ENCODE results near the gene NEU4. TPM values are rescaled to one million over a fixed set of nuclear protein-coding genes. Genes with fewer than 3 reads are reported as not detected.

NEU4 gene
- total RNA-seq, 1 experiment from 2014 or later, result not detected

DNA sequence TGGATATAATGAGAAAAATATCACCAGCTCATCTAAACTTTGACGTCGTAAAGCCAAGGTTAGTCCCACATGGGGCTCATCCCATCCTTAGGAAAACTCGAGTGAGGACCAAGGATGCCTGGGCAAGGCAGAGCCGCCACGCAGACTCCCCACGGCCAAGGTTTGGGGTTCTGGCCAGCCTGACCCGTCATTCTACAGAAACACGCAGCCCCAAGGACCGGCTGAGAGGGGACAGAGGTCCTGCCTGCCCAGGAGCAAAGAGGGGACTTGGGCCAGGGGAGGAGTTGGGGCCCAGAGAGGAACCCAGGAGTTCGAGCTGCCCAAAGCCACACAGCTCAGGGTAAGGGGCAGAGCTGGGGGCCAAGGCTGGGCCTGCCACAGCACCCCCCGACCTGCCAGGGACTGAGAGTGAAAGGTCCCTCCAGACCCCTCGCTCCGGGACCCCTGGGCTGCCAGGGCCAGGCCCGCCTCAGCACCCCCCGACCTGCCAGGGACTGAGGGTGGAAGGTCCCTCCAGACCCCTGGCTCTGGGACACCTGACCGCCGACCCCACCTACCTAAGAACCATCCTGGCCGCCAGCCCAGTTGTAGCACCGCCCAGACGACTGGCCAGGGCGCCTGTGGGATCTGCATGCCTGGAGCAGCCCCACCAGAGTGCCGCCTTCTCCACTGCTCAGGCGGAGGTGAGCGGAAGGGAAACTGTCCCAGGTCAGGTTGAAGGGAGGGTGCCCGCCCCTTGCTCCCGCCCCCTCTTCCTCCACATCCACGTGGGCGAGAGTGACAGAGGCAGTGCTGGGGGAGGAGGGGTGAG is 49.4 kb downstream of the NEU4 start, which contains the start of gene PDCD1:
Gene PDCD1 (minus strand): TSS at position 689 of the 811 bp plus-strand sequence. CDS start 56 bp downstream, at position 633.
- in situ Hi-C loops (cut with HindIII; ENCODE audit: low sequenced_read_pairs), result no loop called here
- DNase-seq (ENCODE audit: low spot score), result no peak

DNA sequence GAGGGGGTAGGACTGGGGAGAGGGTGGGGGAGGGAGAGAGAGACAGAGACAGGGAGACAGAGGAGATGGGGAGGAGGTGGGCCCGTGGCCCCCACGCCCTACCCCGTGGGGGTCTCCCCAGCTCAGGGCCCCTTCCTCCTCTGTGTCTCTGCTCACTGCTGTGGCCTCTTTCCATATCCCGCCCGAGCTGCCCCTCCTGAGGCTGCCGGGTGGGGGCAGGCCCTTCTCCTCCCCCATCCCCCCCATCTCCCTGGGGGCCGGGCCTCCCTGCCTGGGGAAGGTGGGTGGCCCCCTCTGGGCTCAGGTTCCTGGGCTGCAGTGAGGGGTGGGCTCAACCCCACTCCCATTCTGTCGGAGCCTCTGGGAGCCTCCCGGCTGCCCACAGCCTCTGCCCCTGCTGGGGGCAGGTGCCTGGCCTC is 50.0 kb downstream of the NEU4 start:
- in situ Hi-C loops (cut with HindIII; ENCODE audit: low sequenced_read_pairs), result no loop called here
- no peak for DNase-seq (ENCODE audit: low spot score)

DNA sequence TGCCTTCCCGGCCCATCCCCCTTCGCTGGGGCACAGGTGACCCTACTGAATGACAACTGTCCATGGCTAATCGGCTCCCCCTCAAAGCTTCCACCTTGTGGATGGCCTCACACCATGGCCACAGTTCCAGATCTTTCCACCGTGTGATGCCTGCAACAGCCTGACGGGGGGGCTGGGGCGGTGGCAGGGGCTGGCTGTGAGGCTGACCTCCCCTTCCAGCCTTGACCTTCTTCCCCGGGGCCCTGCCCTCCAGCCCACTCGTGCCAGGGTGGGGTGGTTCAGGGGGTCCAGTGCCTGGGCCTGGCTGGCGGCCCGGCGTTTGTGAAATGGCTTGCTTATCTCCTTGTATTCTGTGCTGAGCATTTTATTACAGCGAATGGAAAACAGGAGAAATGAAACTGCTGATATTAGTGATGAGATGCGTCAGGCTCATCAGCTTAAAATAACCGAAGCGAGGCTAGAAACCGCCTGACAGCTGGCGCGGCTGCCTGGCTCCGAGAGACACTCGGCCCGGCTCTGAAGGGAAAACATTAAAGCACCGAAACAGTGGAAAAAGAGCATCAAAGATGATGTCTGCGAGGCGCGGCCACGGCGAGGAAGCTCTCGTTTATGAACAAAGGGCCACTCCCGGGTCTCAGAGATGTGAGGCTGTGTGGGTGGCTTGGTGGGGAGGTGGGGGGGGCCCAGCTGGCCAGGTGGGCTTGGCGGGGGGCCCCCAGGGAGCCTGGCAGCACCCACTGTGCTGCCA is 50.6 kb downstream of the NEU4 start:
- in situ Hi-C loops (cut with HindIII; ENCODE audit: low sequenced_read_pairs), result no loop called here
- DNase-seq (ENCODE audit: low spot score), result no peak

DNA sequence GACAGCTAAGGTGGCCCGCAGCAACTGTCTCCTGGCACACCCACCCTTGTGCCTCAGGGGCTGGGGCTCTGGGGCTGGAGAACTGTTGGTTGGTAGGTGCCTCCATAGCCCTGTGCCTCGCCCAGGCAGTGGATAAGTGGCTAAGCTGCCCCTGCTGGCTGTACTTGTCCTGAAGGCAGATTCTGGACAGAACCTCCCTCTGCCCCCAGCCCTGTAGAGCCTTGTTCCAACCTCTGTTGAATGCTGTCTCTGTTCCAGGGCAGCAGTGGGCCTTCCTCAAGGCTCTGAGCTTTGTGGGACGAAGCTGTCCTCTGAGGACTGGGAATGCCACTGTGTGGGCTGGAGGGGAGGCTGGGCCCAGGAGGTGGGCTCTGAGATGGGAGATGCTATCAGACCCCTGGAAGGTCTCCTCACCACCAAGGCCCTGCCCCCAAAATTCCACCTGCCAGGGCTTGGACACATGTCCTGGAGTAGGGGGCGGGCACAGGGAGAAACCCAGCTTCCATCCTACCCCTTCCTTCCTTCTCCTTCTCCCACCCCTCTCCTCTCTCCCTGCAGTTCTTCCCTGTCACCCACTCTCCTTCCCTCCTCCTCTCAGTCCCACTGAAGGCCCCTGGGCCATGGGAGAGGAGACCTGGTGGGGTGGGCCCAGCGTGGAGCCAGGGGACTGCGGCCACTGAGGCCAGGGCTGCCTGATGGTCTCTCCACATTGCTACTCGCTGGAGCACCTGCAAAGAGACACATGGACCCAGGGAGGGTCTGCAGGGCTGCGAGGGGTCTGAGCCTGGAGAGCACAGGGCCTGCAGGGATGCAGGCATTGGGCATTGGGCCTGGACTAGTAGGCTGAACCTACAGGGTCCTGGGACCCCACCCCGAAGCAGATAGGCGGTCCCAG is 51.4 kb downstream of the NEU4 start:
- DNase-seq (ENCODE audit: low spot score), result no peak
- in situ Hi-C loops (cut with HindIII; ENCODE audit: low sequenced_read_pairs), result no loop called here

DNA sequence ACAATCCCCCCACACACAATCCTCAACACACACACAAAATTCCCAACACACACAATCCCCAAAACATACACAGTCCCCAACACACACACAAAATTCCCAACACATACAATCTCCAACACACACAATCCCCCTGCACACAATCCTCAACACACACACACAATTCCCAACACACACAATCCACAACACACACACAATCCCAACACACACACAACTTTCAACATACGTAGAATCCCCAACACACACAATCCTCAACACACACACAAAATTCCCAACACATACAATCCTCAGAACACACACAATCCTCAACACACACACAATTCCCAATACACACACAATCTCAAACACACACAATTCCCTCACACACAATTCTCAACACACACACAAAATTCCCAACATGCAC is 52.3 kb downstream of the NEU4 start:
- in situ Hi-C loops (cut with HindIII; ENCODE audit: low sequenced_read_pairs), result no loop called here
- DNase-seq (ENCODE audit: low spot score), result no peak

DNA sequence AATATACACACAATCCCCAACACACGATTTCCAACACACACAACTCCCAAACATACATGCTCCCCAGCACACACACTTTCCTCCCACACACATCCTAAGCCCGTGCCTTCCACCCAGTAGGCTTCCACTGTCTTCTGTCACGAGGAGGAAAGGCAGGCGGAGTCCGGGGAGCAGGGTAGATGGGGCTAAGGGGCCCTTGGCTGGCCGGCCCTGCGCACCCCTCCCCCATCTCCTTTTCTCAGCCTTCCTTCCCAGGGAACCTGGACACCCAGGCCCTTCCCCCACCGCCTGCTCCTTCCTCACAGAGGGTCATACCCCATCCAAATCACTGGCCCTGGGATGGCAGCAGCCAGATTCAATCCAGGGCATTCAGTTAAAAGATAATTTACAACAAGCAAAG is 53.1 kb downstream of the NEU4 start:
- in situ Hi-C loops (cut with HindIII; ENCODE audit: low sequenced_read_pairs), result no loop called here
- no peak for DNase-seq (ENCODE audit: low spot score)

DNA sequence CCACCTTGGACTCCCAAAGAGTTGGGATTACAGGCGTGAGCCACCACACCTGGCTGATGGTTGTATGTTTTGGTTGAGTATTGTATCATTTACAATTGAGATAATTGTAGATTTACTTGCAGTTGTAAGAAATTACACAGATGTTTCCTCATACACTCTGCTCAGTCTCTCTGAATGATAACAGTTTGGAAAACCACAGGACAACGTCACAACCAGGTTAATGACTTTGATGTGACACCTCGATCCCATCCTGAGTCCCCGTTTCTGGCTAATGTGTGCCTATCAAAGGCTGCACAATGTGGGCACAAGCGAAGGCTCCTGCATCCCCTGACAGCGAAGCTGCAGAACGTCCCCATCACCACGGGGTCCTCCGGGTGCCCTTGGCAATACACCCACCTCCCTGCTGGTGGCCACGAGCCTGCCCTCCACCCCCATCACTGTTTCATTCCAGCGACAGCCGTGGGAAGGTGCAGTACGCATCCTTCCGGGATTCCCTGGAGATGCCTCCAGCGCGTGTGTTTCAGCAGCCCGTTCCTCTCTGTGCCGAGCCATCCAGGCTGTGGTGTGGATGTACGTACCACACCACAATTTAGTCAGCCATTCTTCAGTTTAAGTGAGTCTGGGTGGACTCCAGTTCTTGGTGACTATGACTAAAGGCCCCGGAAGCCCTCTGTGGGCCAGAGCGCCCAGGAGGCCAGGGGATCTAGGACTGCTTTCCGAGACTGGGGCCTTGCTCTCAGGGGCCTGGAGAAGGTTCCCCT is 54.0 kb downstream of the NEU4 start:
- no peak for DNase-seq (ENCODE audit: low spot score)
- in situ Hi-C loops (cut with HindIII; ENCODE audit: low sequenced_read_pairs), result no loop called here

DNA sequence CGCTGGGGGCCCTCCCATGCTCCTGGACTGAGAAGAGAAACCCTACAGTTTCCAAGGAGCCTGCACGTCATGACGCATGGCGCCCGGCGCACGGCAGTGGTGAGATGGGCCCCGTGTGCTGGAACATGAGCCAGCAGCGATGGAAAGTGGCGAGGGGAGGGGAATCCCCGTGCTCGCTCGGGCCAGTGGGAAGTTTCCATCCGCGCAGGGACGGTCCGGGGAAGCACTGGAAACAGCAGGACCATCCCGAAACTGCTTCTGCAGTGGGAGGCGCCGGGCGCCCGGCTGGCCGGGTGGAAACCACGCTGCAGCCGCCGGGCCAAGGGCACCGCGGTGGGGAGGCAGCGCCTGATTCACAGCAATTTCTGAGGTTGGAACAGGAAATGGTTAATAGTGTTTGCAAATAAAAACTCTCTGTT is 54.6 kb downstream of the NEU4 start:
- no peak for DNase-seq (ENCODE audit: low spot score)

DNA sequence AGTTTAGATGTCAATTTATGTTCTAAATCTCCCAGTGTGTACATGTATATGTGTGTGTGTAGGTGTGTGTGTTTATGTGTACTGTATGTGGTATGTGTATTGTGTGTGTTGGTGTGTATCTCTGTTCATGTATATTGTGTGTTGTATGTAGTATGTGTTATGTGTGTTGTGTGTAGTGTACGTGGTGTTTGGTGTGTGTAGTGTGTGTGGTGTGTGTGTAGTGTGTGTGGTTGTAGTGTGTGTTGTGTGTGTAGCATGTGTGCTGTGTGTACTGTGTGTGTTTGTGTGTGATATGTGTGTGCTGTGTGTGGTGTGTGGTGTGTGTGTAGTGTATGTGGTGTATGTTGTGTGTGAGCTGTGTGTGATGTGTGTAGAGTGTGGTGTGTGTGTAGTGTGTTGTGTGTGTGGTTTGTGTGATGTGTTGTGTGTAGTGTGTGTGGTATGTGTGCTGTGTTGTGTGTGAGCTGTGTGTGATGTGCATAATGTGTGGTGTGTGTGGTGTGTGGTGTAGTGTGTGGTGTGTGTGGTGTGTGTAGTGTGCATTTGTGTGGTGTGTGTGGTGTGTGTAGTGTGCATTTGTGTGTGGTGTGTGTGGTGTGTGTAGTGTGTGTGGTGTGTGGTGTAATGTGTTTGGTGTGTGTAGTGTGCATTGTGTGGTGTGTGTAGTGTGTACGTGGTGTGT is 55.3 kb downstream of the NEU4 start:
- in situ Hi-C loops (cut with HindIII; ENCODE audit: low sequenced_read_pairs), result no loop called here
- no peak for DNase-seq (ENCODE audit: low spot score)

More for the DNA sequence above, 54.6 kb downstream of the NEU4 start:
- in situ Hi-C loops (cut with HindIII; ENCODE audit: low sequenced_read_pairs), result no loop called here

DNA sequence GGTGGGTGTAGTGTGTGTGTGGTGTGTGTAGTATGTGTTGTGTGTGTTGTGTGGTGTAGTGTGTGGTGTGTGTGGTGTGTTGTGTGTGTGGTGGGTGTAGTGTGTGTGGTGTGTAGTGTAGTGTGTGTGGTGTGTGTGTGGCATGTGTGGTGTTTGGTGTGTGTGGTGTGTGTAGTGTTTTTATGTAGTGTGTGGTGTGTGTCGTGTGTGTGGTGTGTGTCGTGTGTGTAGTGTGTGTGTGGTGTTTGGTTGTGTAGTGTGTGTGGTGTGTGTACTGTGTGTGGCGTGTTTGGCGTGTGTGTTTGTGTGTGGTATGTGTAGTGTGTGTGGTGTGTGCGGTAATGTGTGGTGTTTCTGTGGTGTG is 55.8 kb downstream of the NEU4 start:
- in situ Hi-C loops (cut with HindIII; ENCODE audit: low sequenced_read_pairs), result no loop called here
- DNase-seq (ENCODE audit: low spot score), result no peak

DNA sequence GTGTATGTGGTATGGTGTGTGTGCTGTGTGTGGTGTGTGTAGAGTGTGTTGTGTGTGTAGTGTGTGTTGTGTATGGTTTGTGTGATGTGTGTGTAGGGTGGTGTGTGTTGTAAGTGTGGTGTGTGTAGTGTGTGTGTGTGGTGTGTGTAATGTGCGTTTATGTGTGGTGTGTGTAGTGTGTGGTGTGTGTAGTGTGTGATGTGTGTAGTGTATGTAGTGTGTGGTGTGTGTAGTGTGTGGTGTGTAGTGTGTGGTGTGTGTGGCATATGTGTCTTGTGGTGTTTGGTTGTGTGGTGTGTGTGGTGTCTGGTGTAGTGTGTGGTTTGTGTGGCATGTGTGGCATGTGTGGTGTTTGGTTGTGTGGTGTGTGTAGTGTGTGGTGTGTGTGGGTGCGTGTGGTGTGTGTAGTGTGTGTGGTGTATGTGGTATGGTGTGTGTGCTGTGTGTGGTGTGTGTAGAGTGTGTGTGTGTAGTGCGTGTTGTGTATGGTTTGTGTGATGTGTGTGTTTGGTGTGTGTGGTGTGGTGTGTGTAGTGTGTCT is 56.5 kb downstream of the NEU4 start:
- in situ Hi-C loops (cut with HindIII; ENCODE audit: low sequenced_read_pairs), result no loop called here
- no peak for DNase-seq (ENCODE audit: low spot score)

DNA sequence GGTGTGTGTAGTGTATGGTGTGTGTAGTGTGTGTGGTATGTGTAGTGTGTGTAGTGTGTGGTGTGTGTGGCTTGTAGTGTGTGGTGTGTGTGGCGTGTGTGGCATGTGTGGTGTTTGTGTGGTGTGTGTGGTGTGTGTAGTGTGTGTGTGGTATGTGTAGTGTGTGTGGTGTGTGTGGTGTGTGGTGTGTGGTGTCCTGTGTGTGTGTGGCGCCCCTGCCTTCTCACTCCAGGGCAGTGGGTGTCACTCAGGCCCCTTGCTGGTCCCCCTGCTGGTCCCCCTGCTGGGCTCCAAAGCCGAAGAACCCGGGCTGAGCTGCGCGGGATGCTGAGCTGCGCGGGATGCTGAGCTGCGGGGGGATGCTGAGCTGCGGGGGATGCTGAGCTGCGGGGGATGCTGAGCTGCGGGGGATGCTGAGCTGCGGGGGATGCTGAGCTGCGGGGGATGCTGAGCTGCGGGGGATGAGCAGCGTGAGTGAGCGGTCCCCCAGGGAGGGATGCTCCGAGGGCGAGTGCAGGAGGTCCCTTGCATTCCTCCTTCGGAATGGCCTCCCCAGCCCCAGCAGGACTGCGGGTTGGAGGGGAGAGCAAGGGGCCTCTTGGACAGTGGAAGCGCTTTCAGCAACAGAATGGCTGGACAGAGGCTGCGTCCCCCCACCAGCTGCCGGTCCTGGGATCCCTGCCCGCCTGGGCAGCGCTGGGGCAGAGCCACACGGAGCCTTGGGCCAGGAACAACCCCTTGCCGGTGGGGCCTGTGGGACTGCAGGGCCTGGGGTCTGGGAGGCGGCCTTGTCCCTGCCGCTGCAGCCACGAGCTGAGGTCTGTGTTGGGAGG is 57.2 kb downstream of the NEU4 start:
- in situ Hi-C loops (cut with HindIII; ENCODE audit: low sequenced_read_pairs), result no loop called here
- no peak for DNase-seq (ENCODE audit: low spot score)

Other genes starting within 250 kb of the NEU4 start
- gene THAP4, start 172.0 kb upstream of the NEU4 start, total RNA-seq (2014; rRNA removed; shearing (Covaris generic)), result 85.0 and 86.2 TPM in 2 replicates
- gene ATG4B, start 171.5 kb upstream of the NEU4 start, total RNA-seq (2014; rRNA removed; shearing (Covaris generic)), result 71.2 and 118 TPM in 2 replicates
- 52.0 and 57.9 TPM in 2 replicates for gene DTYMK, start 122.4 kb upstream of the NEU4 start, total RNA-seq (2014; rRNA removed; shearing (Covaris generic))
- 21.6 and 65.8 TPM in 2 replicates for gene ING5, start 107.2 kb upstream of the NEU4 start, total RNA-seq (2014; rRNA removed; shearing (Covaris generic))
- gene D2HGDH, start 74.6 kb upstream of the NEU4 start, total RNA-seq (2014; rRNA removed; shearing (Covaris generic)), result 48.4 and 50.7 TPM in 2 replicates
- not detected in 2 replicates for gene GAL3ST2, start 32.4 kb upstream of the NEU4 start, total RNA-seq (2014; rRNA removed; shearing (Covaris generic))
- 0.62 TPM in 1 of 2 replicates, not detected in the other for gene PDCD1, start 49.7 kb downstream of the NEU4 start, total RNA-seq (2014; rRNA removed; shearing (Covaris generic))
- not detected in 2 replicates for gene RTP5, start 60.5 kb downstream of the NEU4 start, total RNA-seq (2014; rRNA removed; shearing (Covaris generic))